ENCODE results near the gene NCOA5.

DNA sequence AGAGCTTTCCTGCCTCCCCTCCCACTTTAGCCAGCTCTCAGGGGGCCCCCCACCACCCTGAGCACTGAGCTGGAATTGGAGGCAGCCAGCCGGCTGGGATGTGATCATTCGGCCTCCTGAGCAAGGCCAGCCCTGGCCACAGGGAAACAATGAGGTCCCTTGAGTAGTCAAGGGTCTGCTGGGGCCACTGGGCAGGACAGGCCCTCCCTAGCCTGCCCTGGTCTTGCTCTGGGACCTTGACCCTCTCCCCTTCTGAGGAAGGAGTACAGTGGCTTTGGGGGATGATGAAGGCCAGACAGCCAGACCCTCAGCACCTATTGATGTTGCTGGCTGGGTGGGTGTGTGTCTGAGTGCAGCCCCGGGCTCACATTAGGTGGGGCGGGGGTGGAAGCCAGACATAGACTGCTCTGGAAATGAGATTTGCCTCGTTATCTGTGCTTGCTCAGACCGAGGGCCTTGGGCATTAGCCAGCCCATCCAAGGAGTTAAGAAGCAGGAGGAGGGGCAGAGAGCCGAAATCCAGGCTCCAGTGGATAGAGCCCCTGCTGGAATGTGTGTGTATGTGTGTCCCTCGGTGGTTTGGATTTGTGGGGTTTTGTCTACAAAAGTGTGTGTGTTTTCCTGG is 49.6 kb upstream of the NCOA5 start:
- TF ChIP-seq SRF (CRISPR knock-in tag; IDR thresholded peaks at IDR 0.05) (no peak), CTCF (IDR thresholded peaks at IDR 0.05 in 2 of 3, conservative IDR thresholded peaks at IDR 0.05 in 1 of 3; ENCODE audit: insufficient read depth in 2 of 3, low read depth in 1 of 3, low read length in 3 of 3) (no peak), ZNF655 (CRISPR knock-in tag; IDR thresholded peaks at IDR 0.05) (no peak), RCOR1 (IDR thresholded peaks at IDR 0.05; ENCODE audit: borderline replicate concordance in 1 of 2, low read depth in 2 of 2, low read length in 2 of 2) (no peak), RFX5 (IDR thresholded peaks at IDR 0.05; ENCODE audit: low read depth, low read length) (no peak), CBX3 (IDR thresholded peaks at IDR 0.05; ENCODE audit: borderline replicate concordance in 1 of 2, low read length in 2 of 2) (no peak), ATF3 (IDR thresholded peaks at IDR 0.05) (no peak), ATF3 (CRISPR knock-in tag; conservative IDR thresholded peaks at IDR 0.05) (no peak), CREB1 (IDR thresholded peaks at IDR 0.05) (no peak), CREB1 (CRISPR knock-in tag; IDR thresholded peaks at IDR 0.05) (no peak)
